Hematopoietic multipotent progenitor cell treated with erythropoietin and hydrocortisone succinate and interleukin-3 and kit ligand, for 8 days (in vitro differentiated cells): ENCODE measurements around the gene OTUD4.
"Not testable (repeated sequence)": the region's sequence is repeated elsewhere in the genome, so short reads cannot be mapped to it uniquely, and the experiment has no call there.

ENCODE experiments used
- DNase-seq: peaks from one replicate; pipeline ENCODE4 v3.0.0-alpha.2; 2015

The OTUD4 gene

DNA sequence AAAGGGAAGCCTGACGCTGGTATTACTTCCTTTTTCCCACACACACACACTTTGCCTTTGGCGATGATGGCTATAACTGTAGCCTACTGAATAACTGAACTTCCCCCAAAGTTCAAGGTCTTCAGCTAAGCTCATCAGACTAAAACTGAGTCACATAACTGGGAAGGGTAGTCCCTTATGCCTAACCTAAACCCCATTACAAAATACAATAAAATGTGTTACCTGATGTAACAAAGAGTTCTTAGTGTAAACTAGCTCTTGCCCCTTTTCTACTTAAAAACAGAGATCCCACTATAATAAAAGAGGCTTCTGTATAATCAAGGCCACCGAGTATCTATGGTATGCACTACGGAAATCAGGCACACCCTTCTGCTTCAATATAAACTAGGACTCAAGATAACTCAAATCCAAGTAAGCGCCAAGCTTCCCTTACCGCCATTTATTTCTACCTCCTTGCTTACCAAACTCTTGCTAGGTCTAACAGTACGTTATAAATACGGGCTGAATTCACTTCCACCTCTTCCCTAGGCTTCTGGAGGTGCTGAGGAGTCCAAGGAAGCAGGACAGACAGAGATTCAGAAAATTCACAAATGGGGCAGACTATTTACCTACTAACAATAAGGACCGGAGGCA lies 2.4 kb downstream of the OTUD4 start:
- peak; percentile 65 for DNase-seq

DNA sequence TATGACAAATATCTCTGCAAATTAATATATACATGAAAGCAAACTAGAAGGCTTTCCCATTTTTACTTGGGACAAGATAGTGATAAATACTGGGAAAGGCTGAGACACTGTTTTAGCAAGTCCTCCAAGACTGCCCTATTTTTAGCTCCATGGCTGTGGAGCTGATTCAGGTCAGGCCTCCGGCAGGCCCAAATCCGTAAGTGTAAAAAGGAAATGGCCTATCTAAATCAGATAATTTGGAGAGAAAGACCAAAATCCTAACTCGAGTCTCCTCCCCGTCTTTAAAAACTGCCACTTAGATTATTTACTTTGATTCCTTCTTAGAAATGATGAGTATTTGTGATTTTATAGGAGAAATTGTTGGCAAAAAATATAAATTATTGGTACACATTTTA lies 2.9 kb downstream of the OTUD4 start:
- peak; percentile 13 for DNase-seq

DNA sequence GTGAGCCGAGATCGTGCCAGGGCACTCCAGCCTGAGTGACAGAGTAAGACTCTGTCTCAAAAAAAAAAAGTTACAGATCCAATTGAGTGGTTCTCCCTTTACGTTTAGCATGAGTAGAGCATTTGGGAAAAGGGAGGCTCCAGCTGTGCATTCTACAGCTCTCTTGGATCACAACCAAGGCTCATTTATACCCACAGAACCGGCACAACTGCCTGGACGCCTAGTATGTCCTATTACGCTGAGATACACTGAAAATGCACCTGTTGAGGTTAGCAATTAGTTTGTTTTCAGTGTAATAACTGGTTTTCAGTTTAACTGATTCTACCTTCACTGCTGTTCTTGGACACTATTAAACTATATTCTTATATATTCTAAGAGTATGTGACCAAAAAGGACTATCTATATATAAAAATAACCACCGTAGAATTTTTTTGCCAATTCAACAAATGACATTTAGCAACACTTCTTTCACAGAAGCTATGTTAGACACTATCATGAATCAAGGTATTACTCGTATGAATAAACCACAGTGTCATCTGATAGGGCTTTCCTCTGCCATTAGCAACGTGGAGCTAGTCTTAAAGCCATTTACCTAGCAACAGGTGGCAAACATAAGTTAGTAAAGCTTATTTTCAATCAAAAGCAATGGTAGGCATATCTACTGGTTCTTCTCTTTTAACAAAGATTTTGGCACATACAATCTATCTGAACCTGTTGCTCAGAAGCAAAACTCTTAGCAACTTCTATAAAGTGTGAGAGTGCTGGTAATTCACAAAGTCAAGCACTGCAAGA lies 3.6 kb downstream of the OTUD4 start:
- peak; percentile 10 for DNase-seq

DNA sequence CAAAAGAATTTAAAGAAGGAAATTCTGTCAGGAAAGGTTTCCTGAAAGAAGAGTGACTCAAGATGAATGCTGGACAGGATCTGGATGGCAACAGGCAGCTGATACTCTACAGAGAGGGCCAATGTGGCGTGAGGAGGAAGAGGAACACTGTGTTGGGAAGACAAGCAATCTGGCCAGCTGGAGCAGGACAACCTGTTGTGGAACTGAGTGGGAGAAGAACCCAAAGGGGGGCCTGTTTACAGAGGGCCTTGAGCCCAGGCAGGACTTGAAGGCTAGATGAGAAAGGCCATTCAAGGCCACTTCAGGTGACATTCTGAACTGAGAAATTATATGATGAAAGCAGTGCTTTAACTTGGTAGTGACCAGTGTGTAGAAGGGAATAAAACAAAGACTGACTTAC lies 8.5 kb downstream of the OTUD4 start:
- no peak for DNase-seq

DNA sequence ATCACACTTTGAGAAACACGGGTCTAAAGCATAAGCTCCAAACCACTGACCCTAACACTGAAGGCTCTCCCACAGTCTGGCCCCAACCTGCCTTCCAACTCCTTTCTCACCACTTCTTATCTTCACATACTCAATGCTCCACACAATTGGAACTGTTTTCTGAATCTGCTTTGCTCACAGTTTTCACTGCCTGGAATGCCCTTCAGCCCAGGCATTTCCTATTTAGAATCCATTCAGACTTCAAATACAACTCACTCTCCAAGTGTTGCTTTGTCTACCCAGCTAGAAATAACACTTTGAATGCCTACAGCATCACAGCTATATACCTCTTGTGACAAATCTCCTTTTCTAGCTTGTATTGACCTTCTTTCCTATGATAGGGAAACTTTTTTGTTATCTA lies 10.2 kb downstream of the OTUD4 start:
- DNase-seq = no peak

DNA sequence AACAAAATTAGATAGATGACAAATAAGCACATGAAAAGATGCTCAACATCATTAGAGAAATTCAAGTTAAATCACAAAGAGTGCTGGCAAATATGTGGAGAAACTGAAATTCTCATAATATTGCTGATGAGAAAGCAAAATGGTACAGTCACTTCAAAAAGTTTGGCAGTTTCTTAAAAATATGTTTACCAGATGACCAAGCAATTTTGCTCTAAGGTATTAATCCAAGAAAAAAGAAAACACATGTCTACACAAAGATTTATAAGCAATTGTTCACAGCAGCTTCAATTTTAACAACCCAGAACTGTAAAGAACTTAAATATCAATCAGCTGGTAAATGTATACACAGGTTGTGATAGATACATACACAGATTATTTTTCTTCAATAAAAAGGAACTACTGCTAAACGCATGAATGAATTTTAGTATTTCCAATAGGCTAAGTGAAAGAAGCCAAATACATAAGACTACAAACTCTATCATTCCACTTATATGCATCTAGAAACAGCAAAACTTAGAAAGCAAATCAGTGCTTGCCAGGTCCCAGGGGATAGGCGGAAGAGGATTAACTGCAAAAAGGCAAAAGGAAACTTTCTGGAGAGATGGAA lies 11.7 kb downstream of the OTUD4 start:
- no peak for DNase-seq

DNA sequence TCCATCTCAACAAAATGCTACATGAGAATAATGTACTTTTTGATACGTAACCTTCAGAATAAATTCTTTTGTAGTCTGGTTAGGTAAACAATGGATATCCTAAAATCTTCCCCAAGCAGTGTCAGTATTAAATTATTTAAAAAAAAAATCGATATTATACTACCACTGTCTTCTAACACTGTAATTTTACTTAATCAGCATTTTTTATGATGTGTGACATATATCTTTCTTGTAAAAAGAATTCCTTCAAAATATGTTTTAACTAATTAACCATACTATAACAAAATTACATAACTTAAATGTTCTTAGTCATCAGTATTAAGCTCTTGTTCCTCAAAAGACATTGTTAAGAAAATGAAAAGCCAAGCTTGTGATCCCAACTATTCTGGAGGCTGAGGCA lies 12.5 kb downstream of the OTUD4 start:
- no peak for DNase-seq

DNA sequence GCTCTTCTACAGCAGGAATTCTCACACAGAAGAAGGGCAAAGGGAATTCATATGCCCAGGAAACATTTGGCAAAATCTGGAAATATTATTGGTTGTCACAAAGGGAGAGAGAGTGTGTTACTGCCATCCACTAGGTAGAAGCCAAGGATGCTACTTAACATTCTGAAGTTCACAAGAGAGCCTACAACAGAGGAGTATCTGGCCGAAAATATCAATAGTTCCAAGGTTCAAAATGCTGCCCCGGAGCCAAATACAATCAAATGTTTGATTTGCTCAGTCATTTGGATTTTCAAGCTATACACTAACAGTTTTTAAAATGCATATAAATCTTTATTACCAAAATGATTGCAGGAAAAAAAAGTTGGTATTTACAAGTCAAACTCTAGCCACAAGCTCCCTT lies 18.8 kb downstream of the OTUD4 start:
- no peak for DNase-seq

DNA sequence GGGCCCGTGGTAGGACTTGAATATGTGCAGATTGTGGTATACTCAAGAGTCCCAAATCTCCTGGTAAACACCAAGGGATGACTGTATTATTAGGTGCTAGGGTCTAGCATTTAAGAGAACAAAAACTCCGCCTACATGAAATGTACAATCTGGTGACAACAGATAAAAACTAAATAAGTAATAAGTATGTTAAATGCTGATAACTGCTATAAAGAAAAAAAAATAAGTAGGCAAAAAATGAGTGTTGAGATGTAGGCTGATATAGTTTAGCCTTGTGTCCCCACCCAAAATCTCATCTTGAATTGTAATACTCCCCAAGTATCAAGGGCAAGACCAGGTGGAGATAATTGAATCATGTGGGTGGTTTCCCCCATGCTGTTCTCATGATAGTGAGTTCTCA lies 23.4 kb downstream of the OTUD4 start:
- DNase-seq = peak; percentile 78

DNA sequence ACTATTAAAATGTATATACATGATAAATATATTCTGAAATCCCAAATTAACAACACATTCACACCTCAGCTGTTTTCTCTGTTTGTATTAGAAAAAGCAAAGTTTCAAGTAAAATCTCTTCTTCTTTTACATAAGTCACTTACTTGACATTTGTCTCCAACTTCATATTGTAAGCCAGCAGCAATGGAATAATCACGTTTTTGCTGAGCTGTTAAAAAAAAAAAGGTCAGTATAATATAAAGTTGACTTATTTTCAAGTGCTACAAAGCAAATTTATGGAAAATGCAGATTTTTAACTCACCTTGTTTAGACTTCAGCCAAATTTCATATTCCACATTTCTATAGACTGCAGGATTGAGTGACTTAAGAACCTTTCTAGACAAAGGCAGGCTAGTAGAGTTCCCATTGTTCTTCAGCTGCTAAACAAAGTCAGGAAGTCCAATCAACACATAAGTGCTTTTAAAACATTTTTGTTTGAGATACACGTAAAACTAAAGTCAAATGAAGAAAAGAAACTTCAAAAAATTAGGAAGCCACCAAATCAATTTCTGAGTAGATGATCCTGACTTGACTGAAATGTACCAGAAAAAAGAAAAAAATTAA lies 25.0 kb downstream of the OTUD4 start:
- no peak for DNase-seq

DNA sequence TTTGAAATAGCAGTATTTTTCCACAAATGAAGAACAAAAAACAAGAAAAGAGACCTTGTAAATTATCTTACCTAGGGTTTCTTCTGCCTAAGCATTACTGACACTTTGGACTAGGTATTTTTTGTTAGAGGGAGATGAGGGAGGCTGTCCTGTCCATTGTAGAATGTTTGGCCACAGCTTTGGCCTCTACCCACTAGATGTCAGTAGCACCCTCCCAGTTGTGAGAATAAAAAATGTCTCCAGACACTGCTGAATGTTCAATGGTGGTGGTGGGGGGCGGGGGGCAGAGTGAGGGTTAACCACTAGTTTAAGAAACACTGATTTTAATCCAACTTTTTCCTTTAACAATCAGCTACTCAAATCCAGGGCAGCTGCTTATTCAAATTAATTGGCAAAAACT lies 25.8 kb downstream of the OTUD4 start:
- peak; percentile 54 for DNase-seq

DNA sequence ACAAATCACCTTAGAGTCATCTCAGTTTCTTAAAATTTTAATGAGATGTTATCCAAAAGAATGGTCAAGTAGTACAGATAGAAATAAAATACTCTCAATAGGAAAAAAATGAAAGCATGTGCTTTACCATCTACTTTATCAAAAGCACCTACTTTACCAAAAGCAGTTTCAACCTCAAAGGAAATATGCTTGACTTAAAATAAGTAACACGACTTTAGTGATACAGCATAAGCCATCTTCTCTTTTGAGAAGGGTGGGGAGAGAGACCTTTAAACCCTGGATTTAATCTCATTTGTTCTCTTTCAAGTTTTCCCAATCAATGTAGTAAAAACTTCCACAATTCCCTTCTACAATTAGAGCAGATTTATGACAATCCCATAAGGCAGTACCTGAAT lies 26.5 kb downstream of the OTUD4 start:
- DNase-seq = no peak

DNA sequence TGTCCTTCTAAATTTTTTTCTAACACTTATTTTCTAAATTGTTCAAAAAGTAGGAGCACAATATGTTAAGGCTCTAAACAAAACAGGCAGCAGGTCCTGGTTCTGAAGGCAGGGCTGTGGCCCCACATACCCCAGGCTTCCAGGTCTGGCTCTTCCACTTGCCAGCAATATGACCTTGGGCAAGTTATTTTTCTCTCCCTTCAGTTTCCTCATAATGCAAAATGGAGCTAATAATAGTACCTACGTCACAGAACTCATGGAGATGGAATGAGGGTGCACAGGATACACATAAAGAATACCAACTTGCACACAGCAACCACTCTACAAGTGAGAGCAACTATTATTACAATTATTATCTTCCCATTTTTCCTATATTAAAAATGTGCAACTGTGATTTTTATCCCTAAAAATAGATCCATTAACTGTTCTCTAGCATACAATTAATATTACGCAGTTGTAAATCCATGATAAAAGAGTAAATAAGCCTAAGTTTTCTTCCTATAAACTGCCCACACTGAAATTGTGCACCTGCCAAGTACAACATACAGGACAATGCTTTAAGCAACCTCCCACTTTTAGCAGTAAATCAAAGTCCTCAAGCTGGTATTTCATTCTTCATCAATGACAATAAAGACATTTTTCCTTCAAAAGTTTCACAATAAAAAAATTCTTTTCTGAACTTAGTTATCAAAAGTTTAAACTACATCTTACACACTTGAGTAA lies 27.0 kb downstream of the OTUD4 start:
- no peak for DNase-seq

DNA sequence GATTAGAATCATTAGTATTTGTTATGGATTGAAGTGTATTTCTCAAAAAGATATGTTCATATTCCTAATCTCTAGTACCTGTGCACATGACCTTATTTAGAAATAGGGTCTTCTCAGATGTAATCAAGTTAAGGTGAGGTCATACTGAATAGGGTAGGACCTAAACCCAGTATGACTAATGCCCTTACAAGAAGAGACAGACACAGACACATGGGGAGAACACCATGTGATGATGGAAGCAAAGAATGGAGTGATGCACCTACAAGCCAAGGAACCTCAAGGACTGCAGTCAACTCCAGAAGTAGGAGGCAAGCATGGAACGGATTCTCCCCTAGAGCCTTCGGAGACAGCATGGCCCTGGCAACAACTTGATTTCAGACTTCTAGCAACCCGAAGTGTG lies 31.4 kb downstream of the OTUD4 start:
- DNase-seq = no peak

DNA sequence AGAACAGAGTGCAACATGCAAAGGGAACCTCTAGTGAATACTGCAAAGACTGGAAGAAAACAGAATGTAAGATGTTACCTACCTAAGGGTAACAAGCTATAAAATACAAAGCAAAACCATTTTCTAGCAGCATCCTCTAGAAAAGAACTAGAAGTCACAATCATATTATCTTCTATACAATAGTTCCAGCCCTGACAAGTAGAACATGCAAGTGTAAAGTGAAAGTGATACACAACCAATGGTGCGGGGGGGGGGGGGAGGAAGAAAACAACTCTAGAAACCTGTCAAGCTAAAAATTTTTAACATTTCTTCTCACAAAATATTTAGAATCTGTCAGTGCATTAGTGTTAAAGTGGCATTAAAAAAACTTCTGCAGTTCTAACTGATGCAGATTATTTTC lies 44.2 kb downstream of the OTUD4 start:
- not testable (repeated sequence) for DNase-seq

DNA sequence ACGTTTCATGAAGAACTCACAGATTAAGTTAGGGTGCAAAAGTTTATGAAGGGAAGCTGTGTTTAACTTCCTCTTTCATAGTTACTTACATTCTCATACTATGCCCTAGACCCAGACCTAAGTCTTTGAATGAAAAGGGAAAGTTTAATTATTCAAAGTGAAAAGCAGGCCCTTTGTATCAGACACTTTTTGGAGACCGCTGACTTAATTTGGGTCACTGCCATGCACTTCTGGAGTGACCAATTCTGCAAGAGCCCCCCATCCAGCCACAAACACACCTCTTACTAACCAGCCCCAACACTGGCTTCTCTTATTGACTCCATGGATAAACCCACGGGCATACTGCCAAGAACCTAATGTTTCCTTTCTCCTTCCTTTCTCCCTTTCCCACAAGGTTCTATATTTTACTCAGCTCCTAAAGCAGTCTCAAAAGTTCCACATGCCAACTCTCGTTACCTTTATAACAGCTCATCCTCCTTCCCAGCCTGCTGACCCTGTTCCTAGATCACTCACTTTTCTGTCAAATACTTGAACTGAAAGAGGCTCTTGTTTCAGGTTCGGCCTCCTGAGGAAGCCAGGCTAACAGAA lies 47.8 kb downstream of the OTUD4 start:
- peak; percentile 11 for DNase-seq

DNA sequence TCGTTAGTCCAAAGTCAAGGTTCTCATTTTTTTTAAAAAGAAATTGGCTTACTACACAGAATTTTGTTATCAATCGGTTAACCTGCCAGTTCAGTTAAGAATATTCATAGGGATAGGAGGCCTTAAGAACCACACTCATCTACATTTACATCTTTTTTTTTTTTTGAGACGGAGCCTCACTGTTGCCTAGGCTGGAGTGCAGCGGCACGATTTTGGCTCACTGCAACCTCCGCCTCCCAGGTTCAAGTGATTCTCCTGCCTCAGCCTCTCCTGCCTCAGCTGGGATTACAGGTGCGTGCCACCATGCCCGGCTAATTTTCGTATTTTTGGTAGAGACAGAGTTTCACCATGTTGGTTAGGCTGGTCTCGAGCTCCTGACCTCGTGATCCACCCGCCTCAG lies 48.5 kb downstream of the OTUD4 start:
- no peak for DNase-seq

DNA sequence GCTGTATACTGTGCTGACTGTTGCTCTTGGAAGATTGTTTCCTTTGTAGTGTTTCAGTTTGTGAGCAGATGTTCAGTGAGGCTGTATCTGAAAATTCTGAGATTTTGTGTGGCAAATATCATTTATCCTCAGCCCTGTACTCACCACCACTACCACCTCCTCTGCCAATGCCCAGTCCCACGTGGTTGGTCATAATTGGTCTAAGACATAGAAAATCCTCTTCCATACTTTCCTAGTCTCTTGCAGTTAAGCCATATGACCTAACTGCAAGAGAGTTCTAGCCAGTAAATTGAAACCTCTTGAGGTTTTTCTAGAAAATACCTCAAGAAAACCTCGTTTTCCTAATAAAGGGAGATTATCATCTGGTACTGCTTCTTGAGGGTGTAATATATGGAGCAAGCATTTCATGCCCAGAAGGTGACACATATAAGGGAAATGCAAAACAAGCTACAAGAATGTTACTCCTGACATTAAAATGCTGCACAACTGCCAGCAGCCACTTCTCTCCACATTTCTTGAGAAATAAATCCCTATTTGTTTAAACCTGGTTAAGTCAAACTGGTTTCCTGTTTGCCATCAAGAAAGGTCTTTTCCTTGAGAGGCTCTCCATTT lies 49.5 kb downstream of the OTUD4 start:
- no peak for DNase-seq

DNA sequence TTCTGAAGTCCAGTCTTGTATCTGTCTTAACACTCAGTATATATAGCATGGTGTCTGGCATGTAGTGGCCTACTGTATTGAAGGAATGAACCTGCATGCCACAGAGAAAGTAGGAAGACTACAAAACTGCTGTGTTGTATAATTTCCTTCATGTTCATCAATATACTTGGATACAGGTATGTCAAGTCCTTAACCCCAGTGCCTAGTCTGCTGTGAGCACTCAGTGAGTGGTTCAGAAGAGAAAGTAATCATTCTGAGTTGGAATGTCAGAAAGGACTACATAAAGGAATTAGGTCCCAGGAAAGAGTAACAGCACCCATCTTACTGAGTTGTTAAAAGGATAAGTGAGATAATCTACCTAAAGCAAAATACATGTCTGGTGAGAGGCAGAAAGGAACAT lies 50.3 kb downstream of the OTUD4 start:
- no peak for DNase-seq

DNA sequence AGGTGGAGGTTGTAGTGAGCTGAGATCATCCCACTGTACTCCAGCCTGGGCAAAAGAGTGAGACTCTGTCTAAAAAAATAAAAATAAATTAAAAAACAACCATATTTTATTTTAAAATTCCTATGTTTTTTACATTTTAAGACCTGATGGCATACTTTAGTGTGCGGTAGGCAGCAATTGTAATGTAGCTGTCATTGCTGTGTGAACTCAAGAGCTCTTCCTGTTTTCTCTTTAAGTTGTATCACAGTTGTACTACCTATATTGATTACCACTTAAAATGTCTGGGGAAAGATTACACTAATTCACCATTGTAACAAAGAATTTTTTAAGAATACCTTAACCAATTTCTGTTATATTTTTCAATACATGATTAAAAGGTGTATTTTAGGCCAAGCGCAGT lies 55.0 kb downstream of the OTUD4 start:
- DNase-seq = no peak

DNA sequence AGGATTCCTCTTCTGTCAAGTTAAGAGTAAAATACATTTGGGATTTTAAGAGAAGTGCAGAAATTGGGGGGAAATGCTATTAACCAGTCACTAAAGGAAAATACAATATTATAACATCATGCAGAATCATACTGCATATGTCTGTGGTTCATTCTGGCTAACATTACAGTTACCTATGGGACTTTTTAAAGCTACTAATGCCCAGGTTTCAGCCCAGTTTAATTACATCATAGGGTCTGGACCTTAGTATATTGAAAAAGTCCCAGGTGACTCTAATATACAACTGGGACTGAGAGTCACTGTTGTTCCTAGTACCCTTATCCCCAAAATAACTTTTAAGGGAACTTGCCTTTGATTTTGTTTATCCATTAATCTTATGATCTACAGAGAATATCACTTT lies 72.3 kb downstream of the OTUD4 start:
- DNase-seq = no peak

DNA sequence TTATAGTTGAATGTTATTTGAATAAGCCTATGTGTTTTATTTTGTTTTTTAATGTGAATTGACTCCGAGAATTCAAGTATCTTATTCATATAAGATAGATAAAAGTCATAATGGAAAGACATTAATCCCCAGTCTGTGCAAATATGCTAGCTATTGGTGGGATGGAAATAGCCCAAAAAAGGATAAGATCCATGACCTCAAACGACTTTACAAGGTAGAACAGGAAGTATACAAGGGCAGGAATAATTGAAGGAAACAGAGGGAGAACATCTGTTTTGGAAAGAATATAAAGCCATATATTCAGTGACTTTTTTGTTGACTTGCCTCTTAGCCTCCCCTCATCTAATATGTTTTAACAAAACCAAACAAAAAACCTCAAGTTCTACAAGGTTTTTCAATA lies 73.3 kb downstream of the OTUD4 start:
- DNase-seq = no peak

DNA sequence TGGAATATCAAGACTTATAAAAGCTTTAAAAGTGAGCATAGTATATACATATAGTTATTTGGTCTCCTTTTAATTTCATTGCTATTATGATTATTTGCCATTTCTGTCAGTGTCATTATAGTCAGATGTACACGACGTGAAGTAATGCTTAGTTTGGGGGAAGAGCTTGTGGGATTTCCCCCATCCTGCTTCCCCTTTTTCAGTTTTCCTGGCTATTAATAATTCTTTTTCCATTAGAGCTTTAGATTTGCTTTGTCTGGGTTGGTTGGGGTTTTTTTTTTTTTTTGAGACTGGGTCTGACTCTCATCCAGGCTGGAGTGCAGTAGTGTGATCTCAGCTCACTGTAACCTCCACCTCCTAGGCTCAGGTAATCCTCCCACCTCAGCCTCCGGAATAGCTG lies 76.9 kb downstream of the OTUD4 start:
- no peak for DNase-seq
